ENCODE data around the gene ZPLD1. TPM values are rescaled to one million over a fixed set of nuclear protein-coding genes. Genes with fewer than 3 reads are reported as not detected.

ZPLD1 gene
- total and polyA plus RNA-seq, 2 of the 4 experiments (the other 2 are of a cell fraction): under 0.01 to 0.03 TPM

- dilution Hi-C loops (cut with HindIII; ENCODE audit: low sequenced_read_pairs, unreplicated experiment): no loop called here
- WGBS, 2 experiments (ENCODE audit: extremely low coverage in 2 of 2, insufficient read length in 1 of 2): no CpG with 5 or more reads among the region's 4 CpGs
Observed at GRCh38 chr3:102476198-102476597, 41.4 kb downstream of the ZPLD1 start.

More at GRCh38 chr3:102476198-102476597, 41.4 kb downstream of the ZPLD1 start:
- no peak for DNase-seq
- Histone ChIP-seq H2BK120ac (ENCODE audit: low read depth, low read length) (no peak overlapping the region), H4K91ac (ENCODE audit: insufficient read depth, low read depth, low read length) (no peak overlapping the region), H2AK9ac (replicated peaks; ENCODE audit: low read depth, low read length, poor library complexity) (no peak overlapping the region), H3K9ac (ENCODE audit: low read depth, low read length) (no peak overlapping the region), H2AFZ (replicated peaks; ENCODE audit: low read length, poor library complexity) (no peak overlapping the region), H3K27me3 (ENCODE audit: control insufficient read depth, insufficient read depth, low read length) (no peaks in the 10 kb centered on the region), H3K14ac (replicated peaks; ENCODE audit: low read depth, low read length) (no peak overlapping the region), H2BK5ac (ENCODE audit: low read depth, low read length, poor library complexity, severe bottlenecking) (no peak overlapping the region), H4K8ac (ENCODE audit: low read depth in 2 of 2, low read length in 2 of 2) (no peak overlapping the region), H3K4ac (ENCODE audit: low read depth, low read length) (no peak overlapping the region), H3K27ac (ENCODE audit: insufficient read depth, low read length) (no peak overlapping the region), H3K18ac (ENCODE audit: low read depth, low read length) (no peak overlapping the region), H3K79me1 (ENCODE audit: low read depth in 1 of 2, low read length in 2 of 2) (no peaks in the 10 kb centered on the region), H3K4me2 (ENCODE audit: low read depth, low read length) (no peak overlapping the region), H3K4me3 (ENCODE audit: insufficient read depth, low read depth, low read length) (no peak overlapping the region), H3K36me3 (ENCODE audit: control insufficient read depth, insufficient read depth, low read length) (no peaks in the 10 kb centered on the region), H3K9me1 (ENCODE audit: insufficient read depth, low read length) (no peaks in the 10 kb centered on the region), H3K23ac (ENCODE audit: low read depth, low read length) (no peak overlapping the region), H4K20me1 (ENCODE audit: insufficient read depth, low read length) (no peaks in the 10 kb centered on the region), H2BK15ac (ENCODE audit: low read depth, low read length) (no peak overlapping the region), H4K5ac (ENCODE audit: low read depth, low read length) (no peak overlapping the region), H2BK20ac (ENCODE audit: low read depth, low read length) (no peak overlapping the region), H3K56ac (ENCODE audit: extremely low read depth, insufficient read depth, low read length) (no peak overlapping the region), H2AK5ac (ENCODE audit: low read depth, low read length) (no peak overlapping the region), H3K9me3 (ENCODE audit: control insufficient read depth, insufficient read depth, low read length) (no peaks in the 10 kb centered on the region), H3K4me1 (ENCODE audit: control insufficient read depth, insufficient read depth, low read length) (no peaks in the 10 kb centered on the region)
- in situ Hi-C loops (cut with MboI; ENCODE audit: low sequenced_read_pairs) (no loop called here), intact Hi-C loops (cut with micrococcal nuclease) (no loop called here)
- BruUV-seq (replicated peaks): no TSS peak
- TF ChIP-seq, protein P1, sequence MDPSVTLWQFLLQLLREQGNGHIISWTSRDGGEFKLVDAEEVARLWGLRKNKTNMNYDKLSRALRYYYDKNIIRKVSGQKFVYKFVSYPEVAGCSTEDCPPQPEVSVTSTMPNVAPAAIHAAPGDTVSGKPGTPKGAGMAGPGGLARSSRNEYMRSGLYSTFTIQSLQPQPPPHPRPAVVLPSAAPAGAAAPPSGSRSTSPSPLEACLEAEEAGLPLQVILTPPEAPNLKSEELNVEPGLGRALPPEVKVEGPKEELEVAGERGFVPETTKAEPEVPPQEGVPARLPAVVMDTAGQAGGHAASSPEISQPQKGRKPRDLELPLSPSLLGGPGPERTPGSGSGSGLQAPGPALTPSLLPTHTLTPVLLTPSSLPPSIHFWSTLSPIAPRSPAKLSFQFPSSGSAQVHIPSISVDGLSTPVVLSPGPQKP (IDR thresholded peaks at IDR 0.05; ENCODE audit: borderline replicate concordance, low read depth, low read length): no peak
- no peak for TF ChIP-seq NFE2L2 (IDR thresholded peaks at IDR 0.05; ENCODE audit: low read depth, low read length)
- no peak for TF ChIP-seq POLR2A (IDR thresholded peaks at IDR 0.05; ENCODE audit: low read depth, low read length)
- TF ChIP-seq FOS (IDR thresholded peaks at IDR 0.05; ENCODE audit: low read depth, low read length): no peak
- no peak for TF ChIP-seq MXI1 (IDR thresholded peaks at IDR 0.05; ENCODE audit: borderline replicate concordance, low read depth, low read length)
- no peak for TF ChIP-seq CEBPB (IDR thresholded peaks at IDR 0.05; ENCODE audit: low read depth, low read length)
- no peak for TF ChIP-seq RFX5 (IDR thresholded peaks at IDR 0.05; ENCODE audit: low read depth, low read length)
- TF ChIP-seq RAD21 (IDR thresholded peaks at IDR 0.05; ENCODE audit: low read length): no peak
- TF ChIP-seq SMC3 (IDR thresholded peaks at IDR 0.05; ENCODE audit: low read depth, low read length): no peak
- TF ChIP-seq MAFK (IDR thresholded peaks at IDR 0.05; ENCODE audit: low read depth, low read length): no peak
- no peak for TF ChIP-seq RCOR1 (IDR thresholded peaks at IDR 0.05; ENCODE audit: insufficient replicate concordance, low read length)
- no peak for TF ChIP-seq MAZ (IDR thresholded peaks at IDR 0.05; ENCODE audit: borderline replicate concordance, low read depth, low read length)
- no peak for TF ChIP-seq CTCF (conservative IDR thresholded peaks at IDR 0.05; ENCODE audit: low read depth, low read length)
- TF ChIP-seq BHLHE40 (IDR thresholded peaks at IDR 0.05; ENCODE audit: low read depth, low read length): no peak
- TF ChIP-seq CHD1 (IDR thresholded peaks at IDR 0.05; ENCODE audit: low read depth, low read length): no peak
- CTCF ChIA-PET: no interaction called here
- ATAC-seq (ENCODE audit: low read depth): no peak
- POLR2A ChIA-PET (ENCODE audit: unreplicated experiment): no interaction called here
